ENCODE results near the gene CNPPD1. TPM values are rescaled to one million over a fixed set of nuclear protein-coding genes. Genes with fewer than 3 reads are reported as not detected.

CNPPD1 gene
- 10 to 100 TPM; 39.5 to 69.2 (median 58.8) TPM for polyA plus RNA-seq (ENCODE audit: insufficient read length in 4 of 4)

DNA sequence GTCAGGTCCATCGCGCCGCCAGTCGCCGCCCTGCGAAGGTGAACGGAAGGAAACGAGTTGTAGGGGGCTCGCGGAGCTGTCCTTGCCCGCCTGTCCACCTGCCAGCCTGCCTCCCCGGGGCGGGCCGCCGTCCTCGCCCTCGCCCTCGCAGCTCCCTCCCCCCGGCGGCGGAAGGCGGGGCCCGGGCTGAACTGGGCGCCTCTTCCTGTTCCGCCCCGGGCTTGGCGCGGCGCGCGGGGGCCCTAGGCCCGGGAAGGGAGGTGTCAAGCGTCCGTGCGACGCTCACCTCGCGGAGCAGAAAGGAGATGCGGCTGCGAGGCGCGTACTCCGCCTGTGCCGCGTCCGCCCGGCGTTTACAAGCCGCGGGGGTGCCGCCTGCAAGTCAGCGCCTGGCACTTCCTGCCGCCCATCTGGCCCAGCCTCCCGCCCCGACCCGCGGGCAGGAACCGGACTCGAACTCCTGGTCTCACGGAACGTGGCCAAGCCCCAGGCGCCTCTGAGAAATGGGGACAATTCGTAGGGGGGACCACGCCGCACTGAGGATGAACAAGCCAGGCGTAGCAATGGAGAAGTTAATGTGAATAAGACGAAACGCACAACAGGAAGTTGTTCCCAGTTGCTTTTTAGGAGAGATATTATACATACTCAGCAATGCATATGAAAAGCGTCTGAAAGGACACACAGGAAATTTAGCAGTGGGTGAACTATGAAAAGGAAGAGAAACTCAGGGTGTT is at the start of gene CNPPD1:
CNPPD1 (minus strand) TSS at position 108 of the 734 bp plus-strand sequence; CDS start at position 11, 97 bp downstream.
- DNase-seq (ENCODE audit: low read depth in 4 of 4, low spot score in 3 of 4) = peak in 2 of 4 donors; percentile 58 to 69

DNA sequence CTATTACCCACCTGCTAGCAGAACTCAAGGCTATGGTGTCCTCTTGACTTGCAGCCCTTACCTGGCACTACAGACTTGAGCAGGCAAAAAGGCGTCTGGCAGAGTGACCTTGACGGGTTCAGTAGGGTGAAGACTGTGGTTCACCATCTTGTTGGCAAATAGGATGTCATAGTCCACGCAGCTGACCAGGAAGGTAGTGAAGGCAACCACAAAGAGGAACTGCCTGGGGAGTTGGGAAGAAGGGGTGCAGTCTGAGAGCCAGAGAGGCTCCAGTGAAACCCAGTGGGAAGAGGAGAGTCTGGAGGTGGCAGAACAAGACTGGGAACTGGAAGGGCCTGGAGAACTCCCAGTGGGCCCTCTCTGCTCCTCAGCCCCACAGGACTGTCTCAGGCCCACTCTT is 48.6 kb upstream of the CNPPD1 start:
- DNase-seq (ENCODE audit: low read depth in 4 of 4, low spot score in 3 of 4) = no peak

DNA sequence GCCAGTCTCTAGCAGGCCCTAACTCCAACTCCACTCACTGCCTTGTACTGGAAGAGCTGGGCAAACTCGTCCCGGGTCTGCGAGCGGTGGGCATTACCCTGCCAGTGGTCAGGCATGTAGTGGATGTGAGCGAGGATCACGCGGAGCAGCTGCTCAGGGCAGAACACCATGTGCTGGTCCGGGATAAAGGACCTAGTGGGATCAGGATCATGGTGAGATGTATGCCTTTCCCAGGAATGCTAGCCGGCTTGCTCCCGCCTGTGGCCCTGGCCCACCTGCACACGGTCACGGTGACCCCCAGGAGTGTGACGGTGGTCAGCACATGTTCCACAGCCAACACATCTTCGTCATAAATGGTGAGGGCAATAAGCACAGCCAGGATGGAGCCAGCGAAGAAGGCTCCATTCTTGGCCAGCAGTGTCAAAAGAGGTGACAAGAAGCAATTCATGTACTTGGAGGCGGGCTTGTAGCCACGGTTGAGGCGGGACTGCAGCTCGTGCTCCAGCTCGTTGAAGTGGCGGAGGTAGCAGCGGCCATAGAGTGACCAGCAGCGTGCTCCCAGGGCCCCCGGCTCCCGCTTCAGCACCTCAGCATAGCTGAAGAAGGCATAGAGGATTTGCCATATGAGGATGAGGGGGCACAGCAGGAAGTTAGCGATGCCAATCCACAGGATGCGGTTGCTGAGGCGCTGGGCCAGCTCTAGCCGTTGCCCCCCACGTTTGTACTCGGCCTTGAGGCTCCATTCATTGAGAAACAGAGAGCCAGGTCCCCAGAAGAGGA is 47.3 kb upstream of the CNPPD1 start:
- no peak for DNase-seq (ENCODE audit: low read depth in 4 of 4, low spot score in 3 of 4)

DNA sequence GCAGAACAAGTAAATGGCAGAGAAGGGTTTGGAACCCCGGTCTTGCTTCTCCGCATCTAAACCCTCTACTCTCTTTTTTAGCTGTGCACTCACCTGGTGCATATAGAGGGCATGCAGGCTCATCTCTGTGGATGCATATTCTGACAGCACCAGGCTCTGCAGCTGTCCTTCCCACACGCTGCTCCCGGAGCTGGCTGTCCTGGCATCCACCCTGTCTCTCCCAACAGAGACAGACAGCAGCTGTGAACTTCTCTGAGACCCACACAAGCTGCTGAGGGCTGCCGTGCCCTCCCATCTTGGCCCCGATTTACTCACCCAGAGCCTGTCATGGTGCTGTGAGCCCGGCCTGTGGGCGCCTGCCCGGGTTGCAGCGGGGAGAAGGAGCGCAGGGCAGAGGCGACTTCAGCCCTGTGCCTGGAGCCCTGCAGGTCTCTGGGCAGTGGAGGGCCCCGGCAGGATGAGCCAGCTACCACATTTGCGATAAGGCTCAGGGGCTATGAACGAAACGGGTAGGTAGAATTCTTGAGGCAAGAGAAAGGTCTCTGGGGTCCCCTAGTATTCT is 45.3 kb upstream of the CNPPD1 start:
- no peak for DNase-seq (ENCODE audit: low read depth in 4 of 4, low spot score in 3 of 4)

DNA sequence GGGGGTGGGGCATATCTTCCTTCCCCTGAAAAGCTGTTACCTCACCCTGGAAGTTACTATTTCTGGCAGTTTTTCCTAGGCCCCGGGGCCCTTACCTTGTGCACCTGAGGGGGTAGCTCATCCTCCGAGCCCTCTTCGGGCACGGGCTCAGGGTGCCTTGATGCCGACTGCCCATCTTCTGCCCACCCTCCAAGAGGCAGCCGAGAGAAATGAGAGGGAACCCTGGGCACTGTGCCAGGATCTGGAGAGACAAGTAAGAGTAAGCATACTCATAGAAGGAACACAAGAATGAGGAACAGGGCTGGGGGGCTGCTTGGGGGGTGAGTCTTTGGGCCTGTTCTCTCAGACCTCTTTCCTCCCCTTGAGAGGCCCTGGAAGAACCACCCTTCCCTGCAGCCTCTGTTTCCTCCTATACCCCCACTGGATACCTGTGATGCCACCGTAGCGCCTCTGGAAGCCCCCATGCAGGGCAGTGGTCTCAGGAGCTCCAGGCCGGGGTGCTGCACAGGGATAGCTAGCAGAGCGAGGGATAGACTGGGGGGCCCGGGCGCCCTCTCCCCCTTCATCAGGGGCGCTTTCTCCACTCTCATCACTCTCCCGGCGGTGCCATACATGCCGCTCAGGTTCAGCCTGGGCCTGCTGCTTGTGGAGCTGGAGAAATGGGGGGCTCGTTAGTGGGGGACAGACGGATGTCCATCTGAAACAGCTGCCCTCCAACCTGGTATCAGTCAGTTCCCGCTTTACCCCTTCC is 44.1 kb upstream of the CNPPD1 start:
- no peak for DNase-seq (ENCODE audit: low read depth in 4 of 4, low spot score in 3 of 4)

DNA sequence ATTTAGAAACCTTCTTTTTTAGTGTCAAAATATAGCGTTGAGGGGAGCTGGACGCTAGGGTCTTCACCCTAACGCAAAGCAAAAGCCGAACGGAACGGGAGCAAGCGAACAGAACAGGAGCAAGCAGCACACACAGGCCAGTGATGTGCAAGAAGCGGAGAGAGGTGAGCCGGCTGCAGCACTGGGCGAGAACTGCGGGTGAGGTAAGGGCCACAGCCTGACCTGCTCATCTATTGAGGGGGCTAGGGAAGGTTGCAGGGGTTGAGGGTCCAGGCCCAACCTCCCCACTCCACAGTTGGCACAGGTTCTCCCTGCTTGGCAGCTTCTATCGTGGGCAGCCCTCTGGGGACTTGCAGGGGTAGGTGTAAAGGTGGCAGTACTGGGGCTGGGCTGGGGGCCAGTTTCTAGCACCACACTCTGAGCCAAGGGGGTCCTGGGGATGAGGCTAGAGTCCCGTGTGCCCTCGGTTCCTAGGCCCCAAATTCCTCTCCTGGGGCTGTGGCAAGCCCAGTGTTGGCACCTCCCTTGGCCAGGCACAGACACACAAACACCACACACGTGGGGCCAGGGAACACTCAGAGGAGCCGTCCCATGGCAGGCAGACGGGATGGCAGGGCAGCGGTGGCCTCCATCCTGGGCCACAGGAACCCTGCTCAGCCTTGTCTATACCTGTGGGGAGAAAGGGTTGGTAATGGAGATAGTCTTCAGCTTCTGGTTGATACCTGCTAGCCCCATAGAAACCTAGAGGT is 43.2 kb upstream of the CNPPD1 start:
- no peak for DNase-seq (ENCODE audit: low read depth in 4 of 4, low spot score in 3 of 4)

DNA sequence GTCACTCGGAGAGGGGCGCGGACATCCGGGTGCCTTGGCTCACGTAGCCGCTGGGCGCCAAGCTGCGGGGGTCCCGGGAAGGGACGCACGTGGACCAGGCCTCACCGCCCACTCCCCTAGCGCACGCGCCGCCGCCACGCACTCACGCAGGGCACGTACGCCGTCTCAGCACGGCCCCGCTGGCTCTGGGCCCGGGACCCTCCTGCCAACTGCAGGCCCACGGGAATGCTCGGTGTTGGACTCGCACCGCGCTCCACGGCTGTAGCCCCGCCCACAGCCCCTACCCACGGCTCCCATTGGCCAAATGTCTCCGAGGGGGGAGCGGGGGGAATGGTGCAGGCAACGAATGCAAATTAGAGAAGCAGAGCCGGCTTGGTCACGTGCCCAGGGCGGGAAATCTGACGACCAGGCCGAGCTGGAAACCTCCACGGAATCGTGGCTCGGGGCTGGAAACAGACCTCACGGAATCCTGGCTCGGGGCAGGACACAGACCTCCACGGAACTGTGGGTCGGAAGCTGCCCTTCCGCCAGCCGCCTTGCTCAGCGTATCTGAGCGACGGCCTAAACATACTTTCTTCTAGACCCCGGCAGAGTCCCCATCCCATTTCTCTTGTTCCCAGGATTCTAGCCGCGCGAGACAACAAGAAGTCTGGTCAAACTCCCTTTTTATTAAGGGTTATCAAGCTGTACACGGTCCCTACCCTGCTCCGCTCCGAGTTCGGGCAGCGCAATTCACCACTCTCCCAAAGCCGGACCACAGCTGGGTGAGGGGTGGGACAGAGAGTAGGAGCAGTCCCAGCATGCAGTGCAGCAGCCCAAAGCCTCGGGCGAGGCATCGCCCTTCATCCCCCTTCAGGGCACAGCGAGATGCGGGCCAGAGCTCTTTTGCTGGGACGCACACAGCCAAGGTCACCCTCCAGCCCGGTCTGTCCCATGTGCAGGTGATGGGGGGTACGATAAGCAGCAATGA is 42.3 kb upstream of the CNPPD1 start, which contains the start of gene ABCB6:
ABCB6 (minus strand) TSS at position 227 of the 970 bp plus-strand sequence. CDS start 285 bp downstream, outside the sequence.
- DNase-seq (ENCODE audit: low read depth in 4 of 4, low spot score in 3 of 4) = peak; percentile 80 to 89 (median 84)

DNA sequence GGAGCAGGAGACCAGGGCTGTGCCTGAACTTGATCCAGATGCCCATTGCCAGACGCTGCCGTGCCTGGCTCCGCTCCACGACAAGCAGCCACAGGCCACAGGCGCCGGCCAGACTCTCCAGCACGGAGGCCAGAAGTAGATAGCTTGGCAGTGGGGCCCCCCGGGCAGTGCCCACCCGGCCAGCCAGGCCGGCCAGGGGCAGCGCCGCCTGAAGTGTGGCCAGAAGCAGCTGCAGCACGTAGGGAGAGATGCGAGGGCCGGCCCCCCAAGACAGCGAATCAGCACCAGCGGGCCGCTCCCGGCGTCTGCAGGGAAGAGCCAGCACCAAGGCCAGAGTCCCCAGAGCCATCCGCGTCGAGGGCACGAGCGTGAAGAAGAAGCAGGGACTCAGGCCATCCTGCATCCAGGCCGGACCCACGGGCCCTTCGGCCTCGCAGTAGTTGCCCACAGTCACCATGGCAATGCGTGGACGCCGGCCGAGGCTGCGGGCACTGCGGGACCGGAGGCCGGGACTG is 41.5 kb upstream of the CNPPD1 start:
- DNase-seq (ENCODE audit: low read depth in 4 of 4, low spot score in 3 of 4) = no peak

DNA sequence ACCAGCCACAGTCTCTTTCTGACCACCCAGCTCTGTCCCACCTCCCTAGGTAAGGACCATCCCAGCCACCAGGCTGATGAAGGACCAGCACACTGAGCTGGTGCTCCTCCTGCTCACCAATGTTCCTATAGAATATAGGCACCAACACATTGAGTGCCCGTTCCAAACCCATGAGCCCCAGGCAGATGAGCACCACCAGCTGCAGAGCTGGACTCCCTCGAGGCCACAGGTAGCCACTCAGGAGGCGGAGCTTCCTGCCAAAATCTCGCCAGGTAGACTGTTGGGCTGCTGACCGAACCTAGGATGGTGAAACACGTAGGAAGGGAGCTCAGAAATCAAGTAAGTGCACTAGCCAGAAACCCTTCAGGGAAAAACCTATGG is 39.8 kb upstream of the CNPPD1 start:
- DNase-seq (ENCODE audit: low read depth in 4 of 4, low spot score in 3 of 4) = no peak

DNA sequence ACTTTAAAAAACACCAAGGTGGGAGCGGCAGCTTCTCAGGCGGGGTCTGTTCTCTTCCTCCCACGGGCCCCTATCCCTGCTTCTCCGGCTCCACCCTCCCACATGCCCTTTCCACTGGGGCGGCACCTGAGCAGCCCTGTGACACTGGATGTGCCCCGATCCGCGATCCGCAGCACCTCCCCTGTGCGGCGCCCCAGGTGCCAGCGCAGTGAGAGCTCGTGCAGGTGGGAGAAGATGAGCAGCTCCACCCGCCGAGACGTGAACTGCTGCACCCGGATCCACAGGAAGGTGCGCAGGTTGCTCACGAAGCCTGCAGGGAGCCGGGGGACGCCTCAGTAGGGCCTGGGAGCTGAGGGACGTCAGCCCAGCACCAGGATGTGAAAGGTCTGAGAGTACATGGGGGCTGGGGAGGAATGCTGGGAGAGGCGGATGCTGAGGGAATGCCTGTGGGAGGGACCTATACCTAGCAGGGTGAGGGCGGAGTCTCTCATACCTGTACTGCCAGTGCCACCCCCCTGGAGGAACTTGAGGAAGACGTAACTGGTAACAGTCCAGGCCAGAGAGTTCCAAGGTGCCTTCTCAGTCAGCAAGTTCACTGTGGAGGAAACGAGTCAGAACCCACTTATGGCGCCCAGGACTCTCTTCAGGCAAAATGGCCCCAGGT is 39.3 kb upstream of the CNPPD1 start:
- DNase-seq (ENCODE audit: low read depth in 4 of 4, low spot score in 3 of 4) = no peak

DNA sequence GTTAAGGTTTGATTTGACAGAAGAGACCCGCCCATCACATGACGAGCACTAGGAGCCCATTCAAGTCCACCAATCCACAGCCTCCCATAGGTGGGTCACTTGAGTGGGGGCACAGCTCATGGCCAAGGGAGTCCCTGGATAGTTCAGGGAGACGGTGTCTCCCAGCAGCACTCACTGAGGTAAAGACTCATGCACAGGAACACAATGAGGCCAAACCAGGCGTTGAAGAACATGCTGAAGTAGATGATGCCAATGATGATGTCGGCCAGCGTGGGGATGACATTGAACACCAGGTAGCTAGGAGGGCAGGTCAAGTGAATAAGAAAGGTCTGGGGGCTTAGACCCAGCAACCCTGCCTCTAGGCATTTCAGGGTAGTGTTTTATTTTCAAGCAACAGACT is 38.1 kb upstream of the CNPPD1 start:
- no peak for DNase-seq (ENCODE audit: low read depth in 4 of 4, low spot score in 3 of 4)

DNA sequence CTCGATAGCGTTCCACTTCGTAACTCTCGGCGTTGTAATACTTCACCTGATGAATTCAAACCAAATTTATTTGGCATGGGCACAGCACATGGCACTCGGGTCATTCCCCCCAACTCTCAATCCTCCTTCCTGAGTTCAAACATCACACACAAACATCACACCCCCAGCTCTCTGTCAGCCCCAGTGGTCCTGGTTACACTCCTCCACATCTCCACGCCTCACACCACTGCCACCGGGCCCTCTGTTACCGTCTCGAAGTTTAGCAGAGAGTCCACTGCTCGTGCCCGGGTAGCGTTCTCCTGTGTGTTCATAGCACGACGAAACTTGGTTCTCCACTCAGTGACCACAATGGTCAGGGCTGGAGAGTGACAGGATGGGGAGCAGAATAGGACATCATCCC is 37.4 kb upstream of the CNPPD1 start:
- DNase-seq (ENCODE audit: low read depth in 4 of 4, low spot score in 3 of 4) = no peak

DNA sequence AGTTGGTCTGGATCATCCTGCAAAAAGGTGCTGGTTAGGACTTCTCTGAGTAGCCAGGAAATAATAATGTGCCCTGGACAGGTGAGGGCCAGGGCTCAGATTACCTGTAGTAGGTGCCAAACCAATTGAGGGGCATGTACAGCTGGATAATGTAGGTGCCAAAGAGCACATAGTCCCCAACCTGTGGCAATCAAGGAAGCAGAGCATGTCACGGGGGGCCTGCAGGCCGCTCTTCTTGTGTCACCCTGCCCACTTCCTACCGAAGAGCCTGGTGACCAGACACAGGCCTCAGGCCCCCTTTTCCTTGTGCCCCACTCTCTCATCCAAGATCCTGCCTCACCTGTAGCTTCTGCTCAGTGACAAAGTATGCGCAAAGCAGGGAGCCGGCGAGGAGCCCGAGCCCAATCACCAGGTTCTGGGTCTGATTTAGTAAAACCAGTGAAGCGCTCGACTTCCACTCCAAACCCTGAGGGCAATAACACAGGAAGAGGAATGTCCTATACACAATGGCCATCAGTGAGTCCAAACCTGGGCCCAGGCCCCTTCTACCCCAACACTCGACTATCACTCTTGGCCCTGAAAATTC is 36.9 kb upstream of the CNPPD1 start:
- no peak for DNase-seq (ENCODE audit: low read depth in 4 of 4, low spot score in 3 of 4)

DNA sequence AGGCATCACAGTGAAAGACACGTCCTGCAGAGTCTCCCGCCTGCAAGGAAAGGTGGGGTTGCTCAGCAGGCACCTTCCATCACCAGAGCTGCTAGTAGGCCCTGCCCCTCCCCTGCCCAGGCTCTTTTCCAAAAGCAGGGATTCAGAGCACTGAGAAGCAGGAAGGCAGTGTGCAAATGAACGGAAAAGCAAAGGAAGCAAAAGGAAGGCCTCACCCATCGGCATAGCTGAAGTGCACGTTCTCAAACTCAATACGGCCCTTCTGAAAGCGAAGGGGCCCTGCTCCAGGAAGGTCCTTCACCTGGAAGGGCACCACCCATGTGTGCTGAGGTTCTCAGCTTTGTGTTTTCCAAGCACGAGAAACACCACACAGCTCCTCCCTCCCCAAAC is 36.3 kb upstream of the CNPPD1 start:
- DNase-seq (ENCODE audit: low read depth in 4 of 4, low spot score in 3 of 4) = no peak

DNA sequence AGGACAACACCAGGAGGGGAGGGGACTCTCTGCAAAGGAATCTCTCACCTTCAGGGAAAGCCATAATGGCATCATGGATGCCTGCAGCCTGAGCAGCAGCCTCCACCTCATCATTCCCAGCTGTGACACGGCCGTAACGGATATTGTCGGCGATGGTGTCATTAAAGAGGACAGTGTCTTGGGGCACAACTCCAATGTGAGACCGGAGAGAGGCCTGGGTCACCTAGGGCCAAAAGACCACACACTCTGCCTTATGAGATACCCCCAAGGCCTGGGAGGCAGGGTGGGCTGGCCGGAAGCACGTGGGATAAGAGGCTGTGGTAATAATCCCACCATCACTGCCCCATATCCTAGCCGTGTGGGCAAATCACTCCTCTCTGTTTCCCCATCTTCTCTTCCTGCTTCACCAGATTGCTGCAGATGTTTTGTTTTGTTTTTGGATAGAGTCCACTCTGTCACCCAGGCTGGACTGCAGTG is 34.2 kb upstream of the CNPPD1 start:
- no peak for DNase-seq (ENCODE audit: low read depth in 4 of 4, low spot score in 3 of 4)

DNA sequence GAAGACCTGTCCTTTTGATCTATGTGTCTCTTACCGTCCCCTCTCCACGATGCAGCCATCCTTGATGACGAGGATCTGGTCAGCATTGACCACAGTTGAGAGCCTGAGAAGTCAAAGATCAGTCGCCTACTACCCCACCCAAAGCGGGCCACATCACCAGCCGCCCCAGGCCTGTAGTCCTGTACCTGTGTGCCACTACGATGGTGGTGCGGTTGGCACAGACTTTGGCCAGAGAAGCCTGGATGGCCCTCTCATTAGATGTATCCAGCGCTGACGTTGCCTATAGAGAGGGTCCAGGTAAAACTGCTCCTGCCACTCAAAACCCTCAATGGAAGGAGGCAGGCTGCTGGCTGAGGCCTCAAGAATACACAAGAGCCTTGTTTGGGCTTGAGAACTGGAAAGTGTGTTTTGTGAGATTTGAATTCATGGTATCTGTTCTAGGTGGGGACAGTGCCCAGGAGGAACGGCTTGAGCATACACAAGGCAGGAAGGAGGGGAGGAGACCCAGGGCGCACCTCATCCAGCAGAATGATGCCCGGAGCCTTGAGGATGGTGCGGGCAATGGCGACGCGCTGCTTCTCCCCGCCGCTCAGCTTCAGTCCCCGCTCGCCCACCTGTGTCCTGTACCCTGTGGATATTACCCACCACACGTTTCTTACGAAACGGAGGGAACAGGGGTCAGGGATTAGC is 33.6 kb upstream of the CNPPD1 start:
- DNase-seq (ENCODE audit: low read depth in 4 of 4, low spot score in 3 of 4) = no peak

Measured in left renal pelvis (tissue), 4 donors.